ENCODE measurements around the gene DNAJB6. TPM values are rescaled to one million over a fixed set of nuclear protein-coding genes. Genes with fewer than 3 reads are reported as not detected.

Gene DNAJB6
- total RNA-seq, 4 donors from 2014 or later = 82.5 to 149 (median 94.7) TPM

DNA sequence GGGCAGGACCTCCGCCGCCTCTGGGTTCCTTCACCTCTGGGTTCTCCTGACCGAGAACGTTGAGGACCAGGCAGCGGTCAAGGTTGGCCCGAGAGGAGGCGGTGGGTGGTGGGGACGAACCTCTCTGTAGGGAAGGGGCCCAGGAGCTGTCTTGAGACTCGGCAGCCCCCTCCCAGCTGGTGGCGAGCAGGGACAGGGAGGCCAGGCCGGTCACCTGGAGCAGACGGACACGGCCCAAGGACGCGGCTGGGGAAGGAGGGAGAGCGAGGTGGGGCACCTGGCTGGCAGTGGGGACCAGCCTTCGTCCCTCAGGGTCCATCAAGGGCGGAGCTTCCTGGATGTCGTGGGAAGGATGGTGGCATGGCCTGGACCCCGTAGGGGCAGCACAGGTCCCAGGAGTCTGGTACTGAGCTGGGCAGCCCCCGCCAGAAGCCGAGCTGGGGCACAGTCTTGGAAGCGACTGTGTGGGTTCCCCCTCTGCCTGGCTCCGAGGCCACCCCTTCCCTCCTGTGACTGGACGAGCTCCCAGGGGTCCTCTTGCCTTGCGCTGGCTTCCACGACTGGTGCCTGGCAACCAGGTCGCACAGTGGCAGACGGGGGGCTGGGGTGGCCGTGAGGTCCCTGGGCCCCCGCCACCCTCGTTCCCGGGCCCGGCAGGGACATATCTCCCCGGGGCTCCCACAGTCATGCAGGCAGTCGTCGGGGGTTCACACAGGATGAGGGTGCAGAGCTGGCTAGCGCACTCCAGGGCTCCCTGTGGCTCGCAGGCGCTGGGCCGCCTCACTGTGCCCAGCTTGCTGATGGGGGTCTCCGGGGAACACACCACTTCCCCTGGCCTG, 89.9 kb downstream of the DNAJB6 start:
- no peak for ATAC-seq (ENCODE audit: low FRiP score)
- DNase-seq (ENCODE audit: low spot score) = no peak

DNA sequence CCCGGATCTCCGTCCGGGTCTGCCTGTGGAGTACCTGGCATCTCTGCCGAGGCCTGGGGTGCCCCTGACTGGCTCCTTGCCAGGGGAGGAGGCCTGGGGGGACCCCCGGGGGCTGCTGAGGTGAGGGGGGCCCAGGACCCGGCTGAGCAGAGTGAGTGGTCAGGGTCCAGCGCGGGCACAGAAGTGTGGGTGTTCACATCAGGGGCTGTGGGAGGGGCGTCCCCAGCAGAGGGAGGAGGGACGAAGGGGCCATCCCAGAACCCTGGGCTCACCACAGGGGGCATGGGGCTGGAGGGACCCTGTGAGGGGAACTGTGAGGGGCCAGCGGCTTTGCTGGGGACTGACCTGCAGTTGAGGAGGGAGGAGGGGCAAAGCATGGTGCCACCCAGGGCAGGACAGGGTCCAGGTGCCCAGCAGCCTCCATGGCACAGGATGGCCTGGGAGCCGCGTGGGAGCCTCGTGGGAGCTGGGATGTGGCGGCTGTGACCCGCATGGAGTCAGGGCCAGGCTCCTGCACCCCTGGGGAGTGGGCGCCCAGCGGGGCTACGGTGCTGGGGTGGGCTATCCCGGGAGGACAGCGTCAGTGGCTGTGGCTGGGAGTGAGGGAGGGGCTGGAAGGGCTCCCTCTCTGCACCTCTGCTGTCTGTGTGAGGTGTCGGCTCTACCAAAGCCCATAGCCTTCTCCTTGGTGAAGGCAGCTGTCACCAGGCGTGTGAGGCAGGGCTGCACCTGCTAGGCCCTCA, 91.2 kb downstream of the DNAJB6 start:
- TF ChIP-seq, protein P1, sequence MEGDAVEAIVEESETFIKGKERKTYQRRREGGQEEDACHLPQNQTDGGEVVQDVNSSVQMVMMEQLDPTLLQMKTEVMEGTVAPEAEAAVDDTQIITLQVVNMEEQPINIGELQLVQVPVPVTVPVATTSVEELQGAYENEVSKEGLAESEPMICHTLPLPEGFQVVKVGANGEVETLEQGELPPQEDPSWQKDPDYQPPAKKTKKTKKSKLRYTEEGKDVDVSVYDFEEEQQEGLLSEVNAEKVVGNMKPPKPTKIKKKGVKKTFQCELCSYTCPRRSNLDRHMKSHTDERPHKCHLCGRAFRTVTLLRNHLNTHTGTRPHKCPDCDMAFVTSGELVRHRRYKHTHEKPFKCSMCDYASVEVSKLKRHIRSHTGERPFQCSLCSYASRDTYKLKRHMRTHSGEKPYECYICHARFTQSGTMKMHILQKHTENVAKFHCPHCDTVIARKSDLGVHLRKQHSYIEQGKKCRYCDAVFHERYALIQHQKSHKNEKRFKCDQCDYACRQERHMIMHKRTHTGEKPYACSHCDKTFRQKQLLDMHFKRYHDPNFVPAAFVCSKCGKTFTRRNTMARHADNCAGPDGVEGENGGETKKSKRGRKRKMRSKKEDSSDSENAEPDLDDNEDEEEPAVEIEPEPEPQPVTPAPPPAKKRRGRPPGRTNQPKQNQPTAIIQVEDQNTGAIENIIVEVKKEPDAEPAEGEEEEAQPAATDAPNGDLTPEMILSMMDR (IDR thresholded peaks at IDR 0.05) = no peak
- no peak for ATAC-seq (ENCODE audit: low FRiP score)
- no peak for DNase-seq (ENCODE audit: low spot score)

More for the DNA sequence above, 89.9 kb downstream of the DNAJB6 start:
- TF ChIP-seq, protein P1 (IDR thresholded peaks at IDR 0.05) = no peak

DNA sequence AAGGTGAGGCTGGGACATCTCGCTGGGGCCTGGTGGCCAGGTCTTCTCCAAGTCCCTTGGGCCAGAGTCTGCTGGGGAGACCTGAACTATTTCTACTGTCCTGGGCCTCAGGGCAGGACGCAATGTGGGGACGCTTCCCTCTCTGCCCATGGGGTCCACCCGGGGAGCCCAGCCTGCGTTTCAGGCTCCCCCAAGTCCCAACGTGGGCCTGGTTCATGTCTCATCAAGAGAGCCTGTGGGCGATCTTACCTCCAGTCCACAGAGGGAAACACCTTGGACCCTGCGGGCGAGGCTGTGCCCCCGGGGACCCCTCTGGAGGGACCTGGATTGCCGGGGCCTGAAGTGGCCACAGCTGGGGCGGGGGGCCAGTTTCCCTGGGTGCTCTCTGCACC, 91.7 kb downstream of the DNAJB6 start:
- TF ChIP-seq, protein P1 (IDR thresholded peaks at IDR 0.05) = no peak
- no peak for DNase-seq (ENCODE audit: low spot score)
- ATAC-seq (ENCODE audit: low FRiP score) = no peak

DNA sequence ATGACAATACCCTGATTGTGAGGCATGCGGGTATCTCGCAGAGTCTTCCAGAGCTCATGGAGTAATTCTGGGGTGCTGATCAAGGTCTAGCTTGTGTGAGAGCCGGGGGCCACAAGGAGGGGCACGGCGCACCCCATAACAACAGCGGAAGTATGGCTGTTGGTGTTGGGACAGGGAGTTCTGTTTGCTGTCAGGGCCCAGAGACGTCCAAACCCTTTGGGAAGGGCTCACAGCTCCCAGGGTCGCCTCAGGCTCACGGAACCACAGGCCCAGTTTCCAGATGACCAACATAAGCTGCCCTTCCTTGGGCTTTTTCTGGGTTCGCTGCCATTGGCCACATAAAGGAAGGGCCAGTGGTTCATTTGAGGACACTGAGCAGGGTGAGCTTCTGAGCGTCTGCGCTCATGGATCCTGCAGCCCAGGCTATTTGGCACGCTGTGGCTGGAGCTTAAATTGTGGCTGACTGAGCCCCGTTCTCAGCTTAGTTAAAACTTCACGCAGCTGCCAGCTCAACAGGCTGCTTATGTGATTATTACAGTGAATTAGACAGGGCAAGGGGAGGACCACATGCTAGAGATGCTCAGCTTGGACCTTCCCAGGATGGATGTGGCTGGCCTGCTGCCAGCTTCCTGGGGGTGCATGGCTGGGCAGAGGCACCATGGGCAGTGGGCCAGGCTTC, 92.3 kb downstream of the DNAJB6 start:
- DNase-seq (ENCODE audit: low spot score) = no peak
- TF ChIP-seq, protein P1 (IDR thresholded peaks at IDR 0.05) = no peak
- ATAC-seq (ENCODE audit: low FRiP score) = no peak

DNA sequence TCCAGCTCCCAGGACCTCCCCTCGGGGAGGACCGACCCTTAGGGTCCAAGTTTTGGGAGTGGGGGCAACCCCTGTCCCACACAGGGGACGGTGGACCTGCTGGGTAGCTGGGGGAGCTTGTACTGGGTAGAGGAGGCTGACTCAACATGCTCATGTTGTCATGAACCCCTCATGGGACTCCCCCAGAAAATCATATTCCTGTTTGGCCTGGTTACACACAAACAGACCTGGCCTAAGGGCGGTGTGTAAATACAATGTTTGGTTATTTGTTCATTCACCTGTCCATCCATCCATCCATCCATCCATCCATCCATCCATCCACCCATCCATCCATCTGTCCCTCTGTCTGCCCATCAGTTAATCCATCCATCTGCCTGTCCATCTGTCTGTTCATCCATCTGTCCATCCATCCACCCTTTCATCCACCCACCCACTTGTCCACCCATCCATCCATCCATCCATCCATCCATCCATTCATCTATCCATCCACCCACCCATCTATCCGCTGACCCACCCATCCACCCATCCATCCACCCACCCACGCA, 92.9 kb downstream of the DNAJB6 start:
- TF ChIP-seq, protein P1 (IDR thresholded peaks at IDR 0.05) = no peak
- ATAC-seq (ENCODE audit: low FRiP score) (no peak), DNase-seq (ENCODE audit: low spot score) (no peak)

DNA sequence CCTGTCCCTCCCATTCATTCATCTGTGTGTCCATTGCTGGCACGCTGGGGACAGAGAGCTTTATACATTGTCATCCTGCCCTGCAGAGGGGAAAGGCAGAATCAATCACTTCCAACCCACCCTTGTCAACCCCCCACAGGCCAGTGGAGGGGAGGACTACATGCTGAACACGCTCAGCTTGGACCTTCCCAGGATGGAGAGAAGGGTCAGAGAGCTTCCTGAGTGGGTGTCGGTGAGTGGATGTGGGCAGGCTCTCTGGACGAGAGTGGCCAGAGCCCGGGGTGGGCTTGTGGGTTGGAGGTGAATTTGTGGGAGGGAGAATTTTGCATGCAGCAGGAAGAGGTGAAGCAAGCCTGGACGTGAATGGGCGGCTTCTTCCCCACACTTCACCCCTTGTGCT, 93.9 kb downstream of the DNAJB6 start:
- ATAC-seq (ENCODE audit: low FRiP score) (no peak), DNase-seq (ENCODE audit: low spot score) (no peak)
- TF ChIP-seq, protein P1 (IDR thresholded peaks at IDR 0.05) = no peak
